DMS153 (cell line): Measurements from ENCODE around the gene CILP2.

Experiments
- DNase-seq: peaks from one replicate; lab custom pipeline; 2025; lab: John Stamatoyannopoulos, UW

CILP2 gene

GRCh38 chr19:19528721-19529490 lies 9.2 kb upstream of the CILP2 start, which contains the start of gene YJEFN3:
Gene YJEFN3 (plus strand): TSS chr19:19528911. CDS start chr19:19528933, 22 bp downstream.
- no peak for DNase-seq

GRCh38 chr19:19529783-19530422 lies 8.2 kb upstream of the CILP2 start:
- no peak for DNase-seq

- no peak for DNase-seq
These were observed 7.7 kb upstream of the CILP2 start for GRCh38 chr19:19530423-19530804.

GRCh38 chr19:19530889-19531288 lies 7.2 kb upstream of the CILP2 start:
- DNase-seq = no peak

- no peak for DNase-seq
These were observed 5.9 kb upstream of the CILP2 start for GRCh38 chr19:19531951-19532805.

GRCh38 chr19:19532806-19533701 lies 5.0 kb upstream of the CILP2 start:
- no peak for DNase-seq

- no peak for DNase-seq
These were observed 4.2 kb upstream of the CILP2 start for GRCh38 chr19:19533841-19534240.

GRCh38 chr19:19534556-19535265 lies 3.4 kb upstream of the CILP2 start:
- DNase-seq = no peak

GRCh38 chr19:19535311-19536191 lies 2.5 kb upstream of the CILP2 start:
- no peak for DNase-seq

- DNase-seq = no peak
These were observed 703 bp upstream of the CILP2 start for GRCh38 chr19:19537075-19538048.

GRCh38 chr19:19538785-19539166 lies 711 bp downstream of the CILP2 start:
- no peak for DNase-seq

GRCh38 chr19:19539698-19540063 lies 1.6 kb downstream of the CILP2 start:
- no peak for DNase-seq

- DNase-seq = no peak
These were observed 2.1 kb downstream of the CILP2 start for GRCh38 chr19:19540064-19540714.

GRCh38 chr19:19540715-19541515 lies 2.9 kb downstream of the CILP2 start:
- DNase-seq = peak; percentile 67

- DNase-seq = no peak
These were observed 3.6 kb downstream of the CILP2 start for GRCh38 chr19:19541616-19542015.

GRCh38 chr19:19542507-19542906 lies 4.4 kb downstream of the CILP2 start:
- DNase-seq = no peak

GRCh38 chr19:19543101-19543500 lies 5.0 kb downstream of the CILP2 start:
- no peak for DNase-seq
